Activated B cell treated with CpG ODN at 0.5 μM for 24 hours (primary cell): Measurements from ENCODE around the gene TMEM30B. TPM values are rescaled to one million over a fixed set of nuclear protein-coding genes. Genes with fewer than 3 reads are reported as not detected.

ENCODE experiments used
- ATAC-seq: fragments of 200-7000 bp; cut with Tn5 transposase; one replicate; pipeline ENCODE4 v1.10.0; 2021; ENCODE audit warnings: low read depth, mild to moderate bottlenecking, moderate library complexity
- CTCF ChIA-PET: fragments of 350-600 bp; sonication (Branson Sonifier 250); formaldehyde crosslinking; loops from one replicate; lab custom pipeline; 2021; ENCODE audit warnings: antibody characterized with exemption; lab: Charles Lee
- POLR2A ChIA-PET: fragments of 350-600 bp; sonication (Branson Sonifier 250); formaldehyde crosslinking; loops from one replicate; lab custom pipeline; 2021; ENCODE audit warnings: antibody characterized with exemption; lab: Charles Lee
- DNase-seq: peaks from one replicate; pipeline ENCODE4 v3.0.0; 2022
- H3K27ac Mint-ChIP-seq: one replicate; pipeline ENCODE4 v1.8.0; 2020; ENCODE audit warnings: mixed read lengths
- H3K27me3 Mint-ChIP-seq: one replicate; pipeline ENCODE4 v1.8.0; 2021; ENCODE audit warnings: mixed read lengths
- H3K36me3 Mint-ChIP-seq: one replicate; pipeline ENCODE4 v1.8.0; 2021; ENCODE audit warnings: low read depth, mixed read lengths
- H3K4me1 Mint-ChIP-seq: one replicate; pipeline ENCODE4 v1.8.0; 2021; ENCODE audit warnings: mixed read lengths
- H3K4me3 Mint-ChIP-seq: one replicate; pipeline ENCODE4 v1.8.0; 2020; ENCODE audit warnings: mild to moderate bottlenecking, mixed read lengths
- H3K9me3 Mint-ChIP-seq: one replicate; pipeline ENCODE4 v1.8.0; 2020; ENCODE audit warnings: mixed read lengths
- intact Hi-C: fragments of 100-400 bp; cut with micrococcal nuclease; formaldehyde crosslinking; loops from one replicate; pipeline ENCODE4 v1.15.1; 2024
- total RNA-seq: library from RNA; stranded (reverse); gene quantifications from 2 replicates; pipeline ENCODE4 v1.2.3, GENCODE V29; 2022
- TF ChIP-seq, protein P1 (sequence below): fragments of 200-600 bp; IDR thresholded peaks from one replicate; pipeline ENCODE4 v1.8.0; 2022; ENCODE audit warnings: antibody characterized with exemption, mild to moderate bottlenecking

Gene TMEM30B
- total RNA-seq, 1 donor from 2014 or later, result not detected

DNA sequence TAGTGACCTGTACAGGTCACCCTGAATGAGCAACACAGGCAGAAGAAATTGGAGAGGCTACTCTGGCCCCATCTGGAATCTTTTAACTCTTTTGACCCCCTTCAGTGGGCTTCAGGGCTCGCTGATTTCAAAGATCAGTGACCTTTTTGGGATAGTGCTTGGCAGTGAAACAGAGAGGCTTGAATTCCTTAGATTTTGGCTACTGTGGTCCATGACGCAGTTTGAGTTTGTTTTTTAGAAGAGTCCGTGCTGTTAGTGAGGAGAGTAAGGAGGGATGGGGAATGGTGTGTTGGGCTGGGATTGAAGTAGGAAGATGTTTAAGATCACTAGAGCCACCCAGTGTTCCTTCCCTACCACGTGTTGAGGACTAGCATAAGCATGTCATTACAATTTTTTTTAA, 16.5 kb downstream of the TMEM30B start:
- ChIA-PET POLR2A (no interaction called here), CTCF (no interaction called here)
- Mint-ChIP-seq H3K9me3 (no peaks in the 10 kb centered on the region), H3K36me3 (no peaks in the 10 kb centered on the region), H3K27me3 (peaks cover 37% of the 10 kb centered on the region), H3K27ac (no peak overlapping the region), H3K4me3 (no peak overlapping the region), H3K4me1 (peaks cover under 1% of the 10 kb centered on the region)
- DNase-seq (no peak), ATAC-seq (no peak)
- intact Hi-C loops, result no loop called here
- TF ChIP-seq, protein P1, sequence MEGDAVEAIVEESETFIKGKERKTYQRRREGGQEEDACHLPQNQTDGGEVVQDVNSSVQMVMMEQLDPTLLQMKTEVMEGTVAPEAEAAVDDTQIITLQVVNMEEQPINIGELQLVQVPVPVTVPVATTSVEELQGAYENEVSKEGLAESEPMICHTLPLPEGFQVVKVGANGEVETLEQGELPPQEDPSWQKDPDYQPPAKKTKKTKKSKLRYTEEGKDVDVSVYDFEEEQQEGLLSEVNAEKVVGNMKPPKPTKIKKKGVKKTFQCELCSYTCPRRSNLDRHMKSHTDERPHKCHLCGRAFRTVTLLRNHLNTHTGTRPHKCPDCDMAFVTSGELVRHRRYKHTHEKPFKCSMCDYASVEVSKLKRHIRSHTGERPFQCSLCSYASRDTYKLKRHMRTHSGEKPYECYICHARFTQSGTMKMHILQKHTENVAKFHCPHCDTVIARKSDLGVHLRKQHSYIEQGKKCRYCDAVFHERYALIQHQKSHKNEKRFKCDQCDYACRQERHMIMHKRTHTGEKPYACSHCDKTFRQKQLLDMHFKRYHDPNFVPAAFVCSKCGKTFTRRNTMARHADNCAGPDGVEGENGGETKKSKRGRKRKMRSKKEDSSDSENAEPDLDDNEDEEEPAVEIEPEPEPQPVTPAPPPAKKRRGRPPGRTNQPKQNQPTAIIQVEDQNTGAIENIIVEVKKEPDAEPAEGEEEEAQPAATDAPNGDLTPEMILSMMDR, result no peak

DNA sequence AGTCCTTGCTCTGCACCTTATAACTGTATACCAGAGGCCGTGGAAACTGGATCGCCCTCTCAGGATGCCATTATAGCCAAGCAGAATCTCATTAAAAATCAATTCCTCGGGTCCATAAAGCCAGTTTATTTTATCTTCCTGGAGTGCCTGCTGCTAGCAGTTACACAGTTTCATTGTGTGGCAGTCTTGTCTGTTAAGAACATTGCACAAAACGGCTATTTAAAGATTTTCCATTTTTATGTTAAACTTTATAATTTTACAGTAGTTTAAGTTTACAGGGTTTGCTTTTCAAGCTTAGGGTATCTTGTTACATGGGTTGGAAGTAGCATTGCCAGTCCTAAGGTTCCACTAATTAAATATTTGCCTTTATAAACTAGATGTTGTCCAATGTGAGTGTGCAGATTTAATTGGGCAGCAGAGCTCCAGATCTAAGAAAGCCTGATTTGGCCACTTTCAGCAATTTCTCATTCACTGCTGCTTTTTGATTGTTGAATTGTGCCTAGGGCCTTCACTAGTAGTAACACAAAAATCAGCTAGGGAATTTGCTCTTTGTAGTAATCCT, 17.0 kb downstream of the TMEM30B start:
- Mint-ChIP-seq H3K27ac (no peak overlapping the region), H3K4me1 (no peaks in the 10 kb centered on the region), H3K4me3 (no peak overlapping the region), H3K9me3 (no peaks in the 10 kb centered on the region), H3K27me3 (peaks cover 35% of the 10 kb centered on the region), H3K36me3 (no peaks in the 10 kb centered on the region)
- intact Hi-C loops, result no loop called here
- POLR2A ChIA-PET, result no interaction called here
- DNase-seq, result no peak
- CTCF ChIA-PET, result no interaction called here
- no peak for ATAC-seq
- TF ChIP-seq, protein P1, result no peak

- ChIA-PET POLR2A (no interaction called here), CTCF (interaction anchor here (0.7 kb wide), 2 partner anchors 9 to 913 kb away, joined by 3 to 4 read pairs; no protein-coding TSS in a partner anchor)
- Mint-ChIP-seq H3K36me3 (no peaks in the 10 kb centered on the region), H3K4me3 (no peak overlapping the region), H3K4me1 (no peaks in the 10 kb centered on the region), H3K27ac (no peak overlapping the region), H3K9me3 (no peaks in the 10 kb centered on the region), H3K27me3 (peaks cover 30% of the 10 kb centered on the region)
- no peak for DNase-seq
- TF ChIP-seq, protein P1, result no peak
- intact Hi-C loops, result no loop called here
- ATAC-seq, result no peak
Measured at GRCh38 chr14:61262082-61262481, 19.1 kb downstream of the TMEM30B start.

DNA sequence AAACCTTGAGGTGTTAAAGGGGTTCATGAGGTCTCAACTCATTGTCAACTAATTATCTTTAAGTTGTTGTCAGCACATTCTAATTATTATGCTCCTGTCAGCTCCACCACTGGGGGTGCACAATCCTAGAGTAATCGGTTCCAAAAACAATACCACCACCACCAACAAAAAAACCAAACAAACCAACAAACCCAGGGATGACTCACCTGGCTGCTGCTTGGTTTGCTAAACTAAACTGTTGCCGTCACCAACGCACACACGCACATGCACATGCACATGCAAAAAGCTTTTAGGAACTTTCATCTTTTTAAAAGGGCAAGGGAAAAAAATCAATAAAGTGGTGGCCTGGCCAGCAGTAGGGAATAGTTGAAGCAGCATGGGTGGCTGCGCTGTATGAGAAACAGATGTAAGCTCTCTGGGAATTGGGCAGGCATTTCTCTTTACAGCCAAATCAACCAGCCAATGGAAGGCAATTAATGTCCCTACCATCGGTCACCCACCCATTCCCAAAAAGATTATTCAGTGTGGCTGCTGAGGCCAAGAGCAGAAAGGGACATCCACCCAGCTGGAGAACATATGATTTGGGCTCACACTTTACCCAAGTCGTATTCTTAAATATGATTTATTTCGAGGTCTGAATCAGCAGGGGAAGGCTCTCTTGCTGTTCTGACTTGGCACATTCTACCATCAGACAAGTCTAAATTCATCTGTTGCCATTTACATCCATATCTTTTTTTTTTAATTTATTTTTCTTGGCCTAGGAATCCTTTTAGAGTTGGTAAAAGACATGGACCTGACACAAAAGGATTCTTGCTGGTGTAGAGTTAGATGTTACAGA, 20.0 kb downstream of the TMEM30B start:
- intact Hi-C loops, result no loop called here
- TF ChIP-seq, protein P1, result no peak
- Mint-ChIP-seq H3K27me3 (peaks cover 30% of the 10 kb centered on the region), H3K27ac (no peak overlapping the region), H3K4me3 (no peak overlapping the region), H3K36me3 (no peaks in the 10 kb centered on the region), H3K9me3 (no peaks in the 10 kb centered on the region), H3K4me1 (no peaks in the 10 kb centered on the region)
- DNase-seq, result no peak
- ChIA-PET CTCF (interaction anchor here (0.6 to 0.7 kb wide), 2 partner anchors 7 to 8 kb away, joined by 3 read pairs; no protein-coding TSS in a partner anchor), POLR2A (no interaction called here)
- ATAC-seq, result no peak

DNA sequence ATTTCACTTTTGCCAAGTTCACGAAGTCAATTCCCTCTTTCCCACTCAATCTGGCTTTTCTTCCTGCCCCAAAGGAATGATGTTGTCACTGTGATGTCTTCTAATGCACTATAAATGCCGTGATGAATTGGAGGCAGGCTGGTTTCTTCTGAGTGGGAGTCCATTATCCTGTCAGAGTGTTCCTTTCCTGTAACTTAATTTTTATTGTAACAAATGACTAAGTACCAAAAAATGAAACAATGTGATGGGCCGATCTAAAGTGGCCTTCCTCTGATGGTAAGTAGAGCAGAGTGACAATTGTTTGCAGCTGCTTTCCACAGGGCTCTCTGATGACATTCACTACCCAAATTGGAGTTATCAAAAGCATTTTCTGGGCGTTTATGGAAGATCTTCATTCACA, 22.2 kb downstream of the TMEM30B start:
- no peaks in the 10 kb centered on the region for H3K4me1 Mint-ChIP-seq
- TF ChIP-seq, protein P1, result no peak
- H3K36me3 Mint-ChIP-seq, result no peaks in the 10 kb centered on the region
- intact Hi-C loops, result loop anchor here (10.0 kb wide), 1 partner anchor 604 kb away; no protein-coding TSS in a partner anchor
- H3K27me3 Mint-ChIP-seq, result peaks cover 21% of the 10 kb centered on the region
- ChIA-PET POLR2A (no interaction called here), CTCF (interaction anchor here (1.4 kb wide), 1 partner anchor 10 kb away, joined by 3 read pairs; no protein-coding TSS in a partner anchor)
- H3K9me3 Mint-ChIP-seq, result no peaks in the 10 kb centered on the region
- no peak for DNase-seq
- H3K4me3 Mint-ChIP-seq, result no peak overlapping the region
- no peak for ATAC-seq
- no peak overlapping the region for H3K27ac Mint-ChIP-seq
